22Rv1 (cell line): ENCODE data around the gene RNF227.

Experiments used
- H3K27ac ChIP-seq: fragments of 450-650 bp; 2 replicates; pipeline ENCODE4 v1.5.1; 2017
- CTCF ChIP-seq: fragments of 450-650 bp; IDR thresholded peaks from 2 replicates; pipeline ENCODE4 v1.5.1; 2017; ENCODE audit warnings: mild to moderate bottlenecking
- ZFX ChIP-seq: fragments of 450-650 bp; IDR thresholded peaks from 2 replicates; pipeline ENCODE4 v1.6.1; 2017; ENCODE audit warnings: antibody characterized with exemption, borderline replicate concordance

RNF227 gene

DNA sequence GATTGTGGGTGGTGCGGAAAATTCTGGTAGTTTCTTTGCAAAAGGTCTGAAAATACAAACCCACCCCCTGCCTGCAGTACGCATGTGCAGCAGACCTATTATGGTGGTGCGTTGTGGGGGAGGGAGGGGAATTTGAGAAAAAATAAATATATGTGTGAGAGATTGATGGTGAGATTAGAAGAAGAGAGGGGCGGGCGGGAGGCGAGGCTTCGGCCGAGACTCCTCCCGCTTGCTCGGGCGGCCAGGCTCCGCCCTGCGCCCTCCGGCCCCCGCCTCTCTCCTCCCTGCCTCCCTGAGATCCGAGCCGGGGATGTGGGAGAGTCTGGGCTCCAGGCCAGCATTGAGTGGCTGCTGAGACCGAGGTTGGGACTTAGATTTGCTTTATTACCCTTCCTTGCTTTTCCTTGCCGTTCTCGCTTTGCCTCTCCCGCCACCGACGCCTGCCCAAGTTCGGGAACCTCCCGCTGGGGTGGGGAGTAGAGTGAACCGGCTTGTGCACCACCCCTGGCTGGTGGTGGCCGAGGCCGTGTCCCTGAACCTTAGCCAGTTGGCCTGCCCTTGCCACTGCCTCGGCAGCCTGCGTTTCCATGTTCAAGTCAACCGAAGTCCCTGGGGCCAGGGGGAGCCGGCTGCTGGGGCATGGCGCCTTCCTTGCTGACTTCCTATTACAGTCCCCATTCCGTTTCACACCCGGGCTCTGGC is 28.5 kb downstream of the RNF227 start:
- H3K27ac ChIP-seq = peak overlapping the region; percentile 100
- TF ChIP-seq CTCF = no peak
- no peak for TF ChIP-seq ZFX

- TF ChIP-seq ZFX (no peak), CTCF (no peak)
- peak overlapping the region; percentile 100 for H3K27ac ChIP-seq
These were observed 29.0 kb downstream of the RNF227 start for GRCh38 chr17:7887038-7887481.

DNA sequence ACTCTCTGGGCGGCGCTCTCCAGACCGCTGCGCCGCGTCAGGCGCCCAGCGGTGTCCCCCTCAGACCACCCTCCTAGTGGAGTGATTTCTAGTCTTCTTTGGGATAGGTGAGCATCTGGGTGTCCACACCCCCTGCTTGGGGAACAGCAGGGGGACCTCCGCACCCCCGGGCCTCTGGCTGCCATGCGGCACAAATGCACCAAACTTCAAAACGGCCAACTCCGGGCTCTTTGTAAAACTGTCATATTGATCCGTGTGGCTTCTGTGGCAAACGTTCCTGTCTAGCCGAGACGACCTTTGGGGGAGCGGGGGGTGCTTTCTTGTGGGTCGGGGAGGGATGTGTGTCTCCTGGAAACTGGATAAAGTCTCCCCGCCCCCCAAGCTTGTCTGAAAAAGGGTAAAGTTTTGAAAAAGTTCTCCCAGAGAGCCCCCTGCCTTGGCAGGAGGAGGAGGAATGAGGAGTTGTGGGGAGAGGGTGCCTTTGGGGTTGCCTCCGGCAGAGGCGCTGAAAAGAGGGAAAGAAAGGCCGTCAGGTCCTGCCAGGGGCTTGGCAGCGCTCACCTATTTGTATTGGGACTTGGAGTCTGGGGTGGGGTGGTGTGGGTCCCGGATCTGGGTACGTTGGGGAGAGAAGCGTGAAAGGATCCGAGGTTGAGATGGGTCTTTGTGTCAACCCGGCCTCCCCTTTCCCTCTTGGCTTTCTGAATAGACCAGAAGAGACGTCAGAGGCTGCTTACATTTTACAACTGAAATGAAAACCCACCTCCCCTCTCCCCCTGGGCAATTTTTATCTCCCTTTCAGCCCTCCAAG is 29.7 kb downstream of the RNF227 start:
- H3K27ac ChIP-seq = peak overlapping the region; percentile 100
- TF ChIP-seq CTCF (no peak), ZFX (no peak)

DNA sequence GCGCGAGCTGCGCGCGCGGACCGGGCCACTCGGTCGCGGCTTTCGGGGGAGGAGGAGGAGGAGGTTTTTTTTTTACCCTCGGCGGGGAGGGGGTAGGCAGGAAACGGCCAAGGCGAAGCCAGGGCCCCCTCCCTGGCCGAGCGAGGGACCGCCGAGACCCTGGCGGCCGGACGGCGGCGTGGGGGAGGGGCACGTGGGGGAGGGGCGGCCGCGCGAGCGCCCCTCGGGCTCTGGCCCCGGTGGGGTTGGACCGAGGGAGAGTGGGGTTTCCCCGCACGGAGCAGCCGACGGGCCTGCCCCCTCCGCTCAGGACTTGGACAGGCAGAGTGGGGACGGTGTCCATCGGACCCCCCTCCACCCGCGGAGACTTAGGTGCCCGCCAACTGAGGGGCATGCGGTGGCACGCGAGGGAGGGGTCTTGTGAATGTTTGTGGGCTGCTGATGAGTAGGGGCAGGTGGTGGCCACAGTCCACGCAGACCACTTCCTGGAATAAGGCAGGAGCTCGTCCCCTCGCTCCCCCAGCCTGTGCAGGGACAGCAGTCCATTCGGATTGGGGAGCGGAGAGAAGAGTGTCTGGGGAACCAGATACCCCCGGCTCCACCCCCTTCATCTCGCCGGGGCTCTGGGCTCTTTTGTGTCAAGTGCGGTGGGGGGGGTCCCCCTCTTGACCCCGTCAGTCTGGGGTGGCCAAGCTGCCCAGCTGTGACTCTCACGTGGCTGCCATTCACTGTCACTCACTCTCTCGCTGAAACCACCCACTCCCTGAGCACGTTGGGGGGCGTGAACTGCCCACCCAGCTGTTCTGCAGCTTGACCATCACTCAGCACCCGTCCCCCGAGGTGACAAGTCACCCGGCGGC is 30.5 kb downstream of the RNF227 start:
- no peak for TF ChIP-seq ZFX
- TF ChIP-seq CTCF = no peak
- H3K27ac ChIP-seq = peak overlapping the region; percentile 100

DNA sequence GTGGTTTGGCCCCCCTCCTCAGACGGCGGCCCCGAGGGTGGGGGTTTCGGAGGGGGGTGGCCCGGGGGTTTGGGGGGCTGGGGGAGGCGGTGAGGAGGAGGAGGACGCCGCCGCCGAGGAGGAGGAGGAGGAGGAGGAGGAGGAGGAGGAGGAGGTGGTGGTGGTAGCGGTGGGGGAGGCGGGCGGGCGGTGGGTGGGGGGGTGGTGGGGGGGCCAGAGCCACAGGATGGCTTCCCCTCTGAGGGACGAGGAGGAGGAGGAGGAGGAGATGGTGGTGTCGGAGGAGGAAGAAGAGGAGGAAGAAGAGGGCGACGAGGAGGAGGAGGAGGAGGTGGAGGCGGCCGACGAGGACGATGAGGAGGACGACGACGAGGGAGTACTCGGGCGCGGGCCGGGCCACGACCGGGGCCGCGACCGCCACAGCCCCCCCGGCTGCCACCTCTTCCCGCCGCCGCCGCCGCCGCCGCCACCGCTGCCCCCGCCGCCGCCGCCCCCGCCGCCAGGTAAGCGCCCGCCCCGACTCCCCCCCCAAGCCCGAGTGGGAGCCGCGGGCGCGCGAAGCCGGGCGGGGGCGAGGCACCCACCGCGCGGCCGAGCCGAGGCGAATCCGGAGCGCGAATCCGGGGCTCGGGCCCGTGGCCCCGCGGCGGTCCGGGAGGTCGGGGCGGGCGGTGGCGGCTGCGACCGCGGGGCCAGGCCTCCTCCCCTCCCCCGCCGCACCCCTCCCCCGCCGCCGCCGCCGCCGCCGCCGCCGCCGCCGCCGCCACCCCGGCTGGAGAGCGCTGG is 31.3 kb downstream of the RNF227 start:
- TF ChIP-seq ZFX (no peak), CTCF (no peak)
- H3K27ac ChIP-seq = peak overlapping the region; percentile 100

DNA sequence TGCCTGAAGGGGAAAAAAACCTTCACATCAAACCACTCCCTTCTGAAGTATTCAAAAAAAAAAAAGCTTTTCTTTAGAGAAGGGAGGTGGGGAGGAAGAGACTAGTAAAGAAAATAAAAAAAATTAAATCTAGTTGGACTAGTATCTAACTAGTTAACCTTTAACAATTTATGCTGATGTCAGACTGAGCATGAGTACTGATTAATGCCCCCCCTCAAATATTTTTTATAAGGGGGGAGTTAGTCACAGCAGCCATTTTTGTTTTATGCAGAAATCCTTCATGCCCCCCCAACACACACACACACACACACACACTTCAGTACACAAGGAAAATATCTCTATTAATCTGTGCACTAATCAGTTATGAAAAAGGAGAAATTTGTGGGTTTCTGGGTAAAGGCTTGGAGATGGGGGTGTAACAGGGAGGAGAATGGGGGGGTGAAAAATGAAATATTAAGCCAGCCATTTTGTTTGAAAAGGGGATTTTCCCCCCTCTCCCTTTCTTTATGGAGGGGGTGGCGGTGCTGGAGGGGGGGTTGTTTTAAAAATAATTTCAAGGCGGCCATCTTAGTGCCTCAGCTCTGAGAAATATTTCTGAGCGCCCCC is 32.2 kb downstream of the RNF227 start:
- peak overlapping the region; percentile 100 for H3K27ac ChIP-seq
- TF ChIP-seq CTCF = no peak
- no peak for TF ChIP-seq ZFX
